H1 (cell line): ENCODE results near the gene PRPF6. TPM values are rescaled to one million over a fixed set of nuclear protein-coding genes. Genes with fewer than 3 reads are reported as not detected.

ENCODE experiments used
- CTCF ChIA-PET: fragments of 300-600 bp; sonication (Branson Sonifier 250); formaldehyde crosslinking; loops from one replicate; lab custom pipeline; 2021; ENCODE audit not compliant: partially characterized antibody; lab: Charles Lee
- POLR2A ChIA-PET: fragments of 300-600 bp; sonication (Branson Sonifier 250); formaldehyde crosslinking; loops from one replicate; lab custom pipeline; 2021; ENCODE audit warnings: inconsistent platforms; ENCODE audit not compliant: partially characterized antibody; lab: Charles Lee
- DNase-seq, 2 experiments: peaks; one replicate each; pipeline versions ENCODE4 v3.0.0 to v3.0.0-alpha.2; 2010 to 2022; ENCODE audit warnings: low spot score in 2 of 2, low read depth in 1 of 2, mixed read lengths in 1 of 2
- FAIRE-seq: peaks from 2 replicates; lab custom pipeline; 2011; peaks lifted over from hg19 to GRCh38; lab: Jason Lieb, UNC
- H2AFZ ChIP-seq: 2 replicates; pipeline ENCODE4 v1.8.1; 2012; ENCODE audit warnings: low read length, inconsistent platforms
- H2AK5ac ChIP-seq: 2 replicates; pipeline ENCODE4 v1.6.1; 2013; ENCODE audit warnings: low read depth, low read length
- H2BK120ac ChIP-seq: replicated peaks from 2 replicates; pipeline ENCODE3; 2013; ENCODE audit warnings: low read depth, low read length, inconsistent platforms
- H2BK12ac ChIP-seq: 2 replicates; pipeline ENCODE4 v1.6.1; 2013; ENCODE audit warnings: low read depth, low read length
- H2BK15ac ChIP-seq: 2 replicates; pipeline ENCODE4 v1.6.1; 2013; ENCODE audit warnings: low read length
- H2BK20ac ChIP-seq: 2 replicates; pipeline ENCODE4 v1.6.1; 2013; ENCODE audit warnings: low read length
- H2BK5ac ChIP-seq: 2 replicates; pipeline ENCODE4 v1.6.1; 2013; ENCODE audit warnings: low read depth, low read length
- H3K14ac ChIP-seq: 2 replicates; pipeline ENCODE4 v1.6.1; 2013; ENCODE audit warnings: inconsistent platforms; ENCODE audit not compliant: insufficient read length
- H3K18ac ChIP-seq: 2 replicates; pipeline ENCODE4 v1.6.1; 2013; ENCODE audit warnings: low read length; ENCODE audit errors: extremely low read depth
- H3K23ac ChIP-seq: 2 replicates; pipeline ENCODE4 v1.6.1; 2013; ENCODE audit warnings: inconsistent platforms; ENCODE audit not compliant: insufficient read length
- H3K23me2 ChIP-seq: 2 replicates; pipeline ENCODE4 v1.6.1; 2013; ENCODE audit warnings: low read depth, low read length
- H3K27ac ChIP-seq: 2 replicates; pipeline ENCODE4 v1.6.1; 2011; ENCODE audit warnings: low read depth, low read length, inconsistent platforms
- H3K27me3 ChIP-seq, 4 experiments: replicated peaks in 1 of 4; 1 replicate in 1 of 4; 2 replicates in 3 of 4; pipeline versions ENCODE4 v1.6.1 to v1.8.1; 2011 to 2013; ENCODE audit warnings: low read length in 3 of 4, mild to moderate bottlenecking in 3 of 4, inconsistent platforms in 2 of 4, mixed read lengths in 2 of 4, moderate library complexity in 1 of 4; ENCODE audit not compliant: control insufficient read depth in 3 of 4, insufficient read depth in 3 of 4; ENCODE audit errors: extremely low read depth in 1 of 4
- H3K36me3 ChIP-seq, 4 experiments: 2 replicates each; pipeline versions ENCODE4 v1.6.1 to v1.8.1; 2011 to 2013; ENCODE audit warnings: mild to moderate bottlenecking in 4 of 4, low read length in 3 of 4, moderate library complexity in 2 of 4, control low read depth in 1 of 4, inconsistent platforms in 1 of 4; ENCODE audit not compliant: insufficient read depth in 4 of 4, control insufficient read depth in 2 of 4
- H3K4ac ChIP-seq: replicated peaks from 2 replicates; pipeline ENCODE3; 2013; ENCODE audit warnings: low read length, low read depth, mixed read lengths, inconsistent platforms; ENCODE audit not compliant: insufficient read length
- H3K4me1 ChIP-seq, 4 experiments: replicated peaks in 1 of 4; 1 replicate in 1 of 4; 2 replicates in 3 of 4; pipeline versions ENCODE4 v1.6.1 to v1.8.1; 2011 to 2013; ENCODE audit warnings: low read length in 3 of 4, inconsistent platforms in 2 of 4, mixed read lengths in 1 of 4; ENCODE audit not compliant: insufficient read depth in 4 of 4, control insufficient read depth in 3 of 4
- H3K4me2 ChIP-seq, 2 experiments: 2 replicates each; pipeline versions ENCODE4 v1.6.1 to v1.8.1; 2011 to 2013; ENCODE audit warnings: low read depth in 2 of 2, low read length in 2 of 2, control low read depth in 1 of 2, inconsistent platforms in 1 of 2, mild to moderate bottlenecking in 1 of 2; ENCODE audit not compliant: insufficient read depth in 1 of 2
- H3K4me3 ChIP-seq, 4 experiments: fragments of 200-600, 300-600 bp in 1 of 4; sonication (generic), shearing (Covaris generic), sonication (Bioruptor Twin) in 1 of 4; 2 replicates each; pipeline versions ENCODE4 v1.5.1 to v1.8.1; 2011 to 2016; ENCODE audit warnings: low read length in 4 of 4, low read depth in 3 of 4, control low read depth in 2 of 4, inconsistent platforms in 2 of 4, mild to moderate bottlenecking in 2 of 4, mixed read lengths in 1 of 4, moderate library complexity in 1 of 4; ENCODE audit not compliant: insufficient read depth in 2 of 4; ENCODE audit errors: extremely low read depth in 1 of 4
- H3K56ac ChIP-seq: replicated peaks from 2 replicates; pipeline ENCODE3; 2013; ENCODE audit warnings: low read depth, mild to moderate bottlenecking, mixed read lengths, low read length, inconsistent platforms; ENCODE audit not compliant: insufficient read length
- H3K79me1 ChIP-seq: 2 replicates; pipeline ENCODE4 v1.6.1; 2013; ENCODE audit warnings: low read depth, low read length, control low read depth
- H3K79me2 ChIP-seq, 2 experiments: 2 replicates each; pipeline versions ENCODE4 v1.6.1 to v1.8.1; 2012 to 2013; ENCODE audit warnings: low read length in 2 of 2, mild to moderate bottlenecking in 2 of 2, inconsistent platforms in 1 of 2; ENCODE audit not compliant: insufficient read depth in 2 of 2, control insufficient read depth in 1 of 2
- H3K9ac ChIP-seq, 4 experiments: replicated peaks in 1 of 4; 1 replicate in 1 of 4; 2 replicates in 3 of 4; pipeline versions ENCODE4 v1.6.1 to v1.8.1; 2011 to 2013; ENCODE audit warnings: low read depth in 3 of 4, low read length in 3 of 4, control low read depth in 2 of 4, mild to moderate bottlenecking in 2 of 4, moderate library complexity in 2 of 4, inconsistent platforms in 1 of 4; ENCODE audit errors: extremely low read depth in 1 of 4
- H3K9me3 ChIP-seq, 2 experiments: 2 replicates each; pipeline versions ENCODE4 v1.6.1 to v1.8.1; 2012 to 2013; ENCODE audit warnings: mild to moderate bottlenecking in 2 of 2, moderate library complexity in 2 of 2, control low read depth in 1 of 2, inconsistent platforms in 1 of 2, low read depth in 1 of 2, low read length in 1 of 2, mixed read lengths in 1 of 2; ENCODE audit not compliant: insufficient read depth in 2 of 2
- H4K20me1 ChIP-seq, 2 experiments: replicated peaks in 1 of 2; 2 replicates each; pipeline versions ENCODE3 to v1.8.1; 2011 to 2013; ENCODE audit warnings: inconsistent platforms in 2 of 2, low read length in 2 of 2, mild to moderate bottlenecking in 1 of 2; ENCODE audit not compliant: insufficient read depth in 2 of 2, control insufficient read depth in 1 of 2
- H4K5ac ChIP-seq: 2 replicates; pipeline ENCODE4 v1.6.1; 2013; ENCODE audit warnings: low read length, low read depth, mixed read lengths, inconsistent platforms; ENCODE audit not compliant: insufficient read length
- H4K8ac ChIP-seq: 2 replicates; pipeline ENCODE4 v1.8.0; 2013; ENCODE audit warnings: mild to moderate bottlenecking, moderate library complexity, low read length, inconsistent platforms; ENCODE audit not compliant: insufficient read depth; ENCODE audit errors: extremely low read depth
- H4K91ac ChIP-seq: replicated peaks from 2 replicates; pipeline ENCODE3; 2013; ENCODE audit warnings: low read length, mixed read lengths, inconsistent platforms; ENCODE audit not compliant: insufficient read length
- ASH2L ChIP-seq: fragments of 200-600, 300-600 bp; sonication (generic); IDR thresholded peaks from one replicate; pipeline ENCODE4 v1.7.1; 2017; ENCODE audit warnings: low read length
- BACH1 ChIP-seq: IDR thresholded peaks from 2 replicates; pipeline ENCODE4 v1.6.1; 2012; ENCODE audit warnings: low read length, improper control_type of control experiment
- CBX8 ChIP-seq: fragments of 300-800, 300-1000 bp; sonication (generic); IDR thresholded peaks from 2 replicates; pipeline ENCODE4 v1.7.1; 2016; ENCODE audit warnings: low read depth, low read length, borderline replicate concordance
- CREB1 ChIP-seq: IDR thresholded peaks from 2 replicates; pipeline ENCODE4 v1.6.1; 2012; ENCODE audit warnings: inconsistent platforms
- JUN ChIP-seq: IDR thresholded peaks from 2 replicates; pipeline ENCODE4 v1.6.1; 2011; ENCODE audit warnings: low read depth, mild to moderate bottlenecking, improper control_type of control experiment, low read length
- JUND ChIP-seq: IDR thresholded peaks from 2 replicates; pipeline ENCODE4 v1.6.1; 2011; ENCODE audit warnings: mild to moderate bottlenecking, improper control_type of control experiment, low read length
- POU5F1 ChIP-seq: IDR thresholded peaks from 2 replicates; pipeline ENCODE4 v1.6.1; 2011; ENCODE audit warnings: low read depth, mild to moderate bottlenecking, low read length, moderate library complexity
- RAD21 ChIP-seq, 2 experiments: IDR thresholded peaks in 1 of 2; conservative IDR thresholded peaks in 1 of 2; 2 replicates each; pipeline ENCODE4 v1.6.1; 2011; ENCODE audit warnings: low read depth in 2 of 2, low read length in 2 of 2, improper control_type of control experiment in 1 of 2, inconsistent platforms in 1 of 2, mild to moderate bottlenecking in 1 of 2, moderate library complexity in 1 of 2
- RFX5 ChIP-seq: IDR thresholded peaks from 2 replicates; pipeline ENCODE4 v1.6.1; 2011; ENCODE audit warnings: low read depth, low read length, improper control_type of control experiment, borderline replicate concordance
- SIN3A ChIP-seq, 2 experiments: IDR thresholded peaks in 1 of 2; conservative IDR thresholded peaks in 1 of 2; 2 replicates each; pipeline ENCODE4 v1.6.1; 2011 to 2012; ENCODE audit warnings: low read length in 2 of 2, improper control_type of control experiment in 1 of 2, low read depth in 1 of 2, mild to moderate bottlenecking in 1 of 2
- SP1 ChIP-seq: IDR thresholded peaks from 2 replicates; pipeline ENCODE4 v1.6.1; 2011; ENCODE audit warnings: low read depth, low read length
- TBP ChIP-seq: IDR thresholded peaks from 2 replicates; pipeline ENCODE4 v1.6.1; 2011; ENCODE audit warnings: low read depth, low read length, improper control_type of control experiment
- TEAD4 ChIP-seq: IDR thresholded peaks from 2 replicates; pipeline ENCODE4 v1.6.1; 2012; ENCODE audit warnings: low read depth, low read length, inconsistent platforms, mixed read lengths
- WGBS, 2 experiments: shearing (Covaris generic) in 1 of 2; methylation state at CpG; one replicate each; pipeline versions ENCODE4 v1.1.6 to v1.1.7; 2013 to 2015; ENCODE audit warnings: low lambda C conversion rate in 2 of 2, mixed read lengths in 2 of 2, inconsistent platforms in 1 of 2, low coverage in 1 of 2, missing lambda C conversion rate in 1 of 2; ENCODE audit not compliant: insufficient replicate concordance in 2 of 2, insufficient coverage in 1 of 2, insufficient read length in 1 of 2; ENCODE audit errors: extremely low coverage in 1 of 2, missing lambda C conversion rate in 1 of 2; 5-methylcytosine and 5-hydroxymethylcytosine counted together
- polyA plus RNA-seq, 7 experiments: library from polyadenylated mRNA; depleted of rRNA in 3 of 7; stranded (reverse) in 5 of 7; unstranded in 2 of 7; fragments of >200 nt in 5 of 7; fragments of 200-250 nt in 2 of 7; gene quantifications; 1 replicate in 5 of 7; 2 replicates in 1 of 7; 4 replicates in 1 of 7; pipeline versions ENCODE4 v1.2.1 to v1.2.3, GENCODE V29; 2011 to 2013; ENCODE audit warnings: missing spikeins in 2 of 7, mixed read lengths in 2 of 7
- total RNA-seq: library from RNA; stranded (reverse); fragmentation: NEBNext Ultra II Directional; extraction: Animal tissue kit (Norgen Biotek cat#: 25700); gene quantifications from 2 replicates; pipeline ENCODE4 v1.2.1, GENCODE V29; 2021

PRPF6 gene
- total and polyA plus RNA-seq, 2 of the 8 experiments (the other 6 are each of a cell fraction or from before 2014, with no cell fraction given), result 27.9 to 76.9 TPM

DNA sequence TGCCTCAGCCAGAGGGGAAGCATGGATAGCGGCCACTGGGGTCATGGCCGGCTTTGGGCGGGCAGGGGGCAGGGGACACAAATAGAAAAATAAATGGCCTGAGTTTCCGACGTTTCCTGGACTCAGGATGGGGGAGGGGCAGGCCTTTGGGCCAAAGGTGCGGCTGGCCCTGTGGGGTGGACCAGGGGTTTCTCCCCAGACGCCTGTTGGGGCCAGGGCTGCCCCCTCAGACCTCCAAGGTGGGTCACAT, 75.6 kb downstream of the PRPF6 start:
- Histone ChIP-seq H3K18ac (no peak overlapping the region), H3K27me3 (peaks cover 0 to 9% (median 3%) of the 10 kb centered on the region in 4 experiments; a peak in 2 of 7 replicates), H3K79me2 (no peaks in the 10 kb centered on the region), H3K9ac (no peak overlapping the region), H2AFZ (no peak overlapping the region), H3K23me2 (no peaks in the 10 kb centered on the region), H3K4me1 (peaks cover 0 to 18% (median 13%) of the 10 kb centered on the region in 4 experiments; a peak in 6 of 7 replicates), H3K9me3 (no peaks in the 10 kb centered on the region), H2BK15ac (0 out of 2 replicates have a peak overlapping the region, but pooled peaks have one; percentile 98), H3K4me2 (no peak overlapping the region), H3K79me1 (no peaks in the 10 kb centered on the region), H3K36me3 (no peaks in the 10 kb centered on the region), H4K20me1 (no peaks in the 10 kb centered on the region), H2AK5ac (no peak overlapping the region), H3K4ac (no peak overlapping the region), H2BK20ac (no peak overlapping the region), H3K14ac (no peak overlapping the region), H3K4me3 (no peak overlapping the region), H4K8ac (no peak overlapping the region), H4K91ac (no peak overlapping the region), H3K27ac (no peak overlapping the region), H2BK120ac (no peak overlapping the region), H3K23ac (no peak overlapping the region), H4K5ac (no peak overlapping the region), H2BK5ac (no peak overlapping the region), H3K56ac (no peak overlapping the region), H2BK12ac (no peak overlapping the region)
- POLR2A ChIA-PET, result interaction anchor here (1.7 to 1.8 kb wide), 2 partner anchors 12 to 17 kb away, joined by 8 to 9 read pairs; no protein-coding TSS in a partner anchor
- no peak for TF ChIP-seq RAD21 (IDR thresholded peaks at IDR 0.05 in 1 of 2, conservative IDR thresholded peaks at IDR 0.05 in 1 of 2; ENCODE audit: low read depth in 2 of 2, low read length in 2 of 2)
- TF ChIP-seq BACH1, result no peak
- no peak for TF ChIP-seq RFX5
- TF ChIP-seq SIN3A (conservative IDR thresholded peaks at IDR 0.05 in 1 of 2, IDR thresholded peaks at IDR 0.05 in 1 of 2; ENCODE audit: low read depth in 1 of 2, low read length in 2 of 2), result no peak
- TF ChIP-seq CBX8, result no peak
- TF ChIP-seq POU5F1, result no peak
- TF ChIP-seq JUND, result no peak
- TF ChIP-seq CREB1, result no peak
- TF ChIP-seq TBP, result no peak
- TF ChIP-seq TEAD4, result no peak
- no peak for TF ChIP-seq JUN
- no peak for TF ChIP-seq ASH2L
- TF ChIP-seq SP1, result no peak
- CTCF ChIA-PET, result interaction anchor here (5.5 to 15.0 kb wide), 2 partner anchors 17 to 25 kb away, joined by 68 to 139 read pairs; partner anchors contain the start of genes LKAAEAR1, OPRL1 and RGS19
- no peak for DNase-seq
- 81% methylated on average over 7 of the region's 7 CpGs; no CpG with 5 or more reads in 1 of the 2 experiments for WGBS, 2 experiments
- no peak for FAIRE-seq
